ENCODE measurements around the gene CACNB4. TPM values are rescaled to one million over a fixed set of nuclear protein-coding genes. Genes with fewer than 3 reads are reported as not detected.
"Not testable (repeated sequence)": the region's sequence is repeated elsewhere in the genome, so short reads cannot be mapped to it uniquely, and the experiment has no call there.

Gene CACNB4
- polyA plus RNA-seq, 1 donor = 1.8 TPM

DNA sequence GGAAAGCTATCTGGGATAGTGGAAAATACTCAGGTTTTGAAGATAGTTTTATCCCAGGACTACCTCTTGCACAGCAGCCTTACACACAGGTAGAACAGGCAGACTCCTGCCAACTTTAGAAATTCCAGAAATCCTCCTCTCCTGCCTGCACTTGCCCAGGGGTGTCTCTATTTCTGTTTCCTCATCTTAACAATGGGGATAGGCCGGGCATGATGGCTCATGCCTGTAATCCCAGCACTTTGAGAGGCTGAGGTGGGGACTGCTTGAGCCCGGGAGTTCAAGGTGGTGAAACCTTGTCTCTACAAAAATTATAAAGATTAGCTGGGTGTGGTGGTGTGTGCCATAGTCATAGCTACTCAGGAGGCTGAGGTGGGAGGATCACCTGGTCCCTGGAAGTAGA lies 153.7 kb downstream of the CACNB4 start:
- H3K27ac ChIP-seq (ENCODE audit: low read length) = no peak overlapping the region
- H3K9me3 ChIP-seq (ENCODE audit: control insufficient read depth, low read depth, low read length) = no peaks in the 10 kb centered on the region
- no CpG with 5 or more reads among the region's 2 CpGs for WGBS (ENCODE audit: insufficient coverage, low lambda C conversion rate)

GRCh38 chr2:151943461-151943860 lies 155.4 kb downstream of the CACNB4 start:
- WGBS (ENCODE audit: insufficient coverage, low lambda C conversion rate) = no CpG with 5 or more reads among the region's 1 CpG
- Histone ChIP-seq H3K27ac (ENCODE audit: low read length) (no peak overlapping the region), H3K27me3 (ENCODE audit: control insufficient read depth, insufficient read depth, low read length) (no peaks in the 10 kb centered on the region), H3K4me3 (ENCODE audit: low read length) (no peak overlapping the region), H3K36me3 (ENCODE audit: control insufficient read depth, insufficient read depth, low read length) (no peaks in the 10 kb centered on the region), H3K9me3 (ENCODE audit: control insufficient read depth, low read depth, low read length) (no peaks in the 10 kb centered on the region), H3K4me1 (ENCODE audit: control insufficient read depth, insufficient read depth, low read length) (no peaks in the 10 kb centered on the region)
- DNase-seq = no peak

More for the DNA sequence above, 153.7 kb downstream of the CACNB4 start:
- Histone ChIP-seq H3K4me1 (ENCODE audit: control insufficient read depth, insufficient read depth, low read length) (no peaks in the 10 kb centered on the region), H3K4me3 (ENCODE audit: low read length) (no peak overlapping the region), H3K36me3 (ENCODE audit: control insufficient read depth, insufficient read depth, low read length) (no peaks in the 10 kb centered on the region), H3K27me3 (ENCODE audit: control insufficient read depth, insufficient read depth, low read length) (no peaks in the 10 kb centered on the region)
- no peak for DNase-seq

- not testable (repeated sequence) for H3K9me3 ChIP-seq (ENCODE audit: control insufficient read depth, low read depth, low read length); DNase-seq; H3K27ac ChIP-seq (ENCODE audit: low read length); H3K36me3 ChIP-seq (ENCODE audit: control insufficient read depth, insufficient read depth, low read length); H3K4me1 ChIP-seq (ENCODE audit: control insufficient read depth, insufficient read depth, low read length); H3K4me3 ChIP-seq (ENCODE audit: low read length); H3K27me3 ChIP-seq (ENCODE audit: control insufficient read depth, insufficient read depth, low read length)
- 100% methylated on average over 1 of the region's 10 CpGs for WGBS (ENCODE audit: insufficient coverage, low lambda C conversion rate)
Measured at GRCh38 chr2:151942540-151943205, 156.2 kb downstream of the CACNB4 start.

GRCh38 chr2:151937966-151938365 lies 160.9 kb downstream of the CACNB4 start:
- Histone ChIP-seq H3K27ac (ENCODE audit: low read length) (no peak overlapping the region), H3K36me3 (ENCODE audit: control insufficient read depth, insufficient read depth, low read length) (no peaks in the 10 kb centered on the region), H3K9me3 (ENCODE audit: control insufficient read depth, low read depth, low read length) (no peaks in the 10 kb centered on the region), H3K4me1 (ENCODE audit: control insufficient read depth, insufficient read depth, low read length) (no peaks in the 10 kb centered on the region), H3K27me3 (ENCODE audit: control insufficient read depth, insufficient read depth, low read length) (no peaks in the 10 kb centered on the region), H3K4me3 (ENCODE audit: low read length) (no peak overlapping the region)
- no peak for DNase-seq

- Histone ChIP-seq H3K27me3 (ENCODE audit: control insufficient read depth, insufficient read depth, low read length) (no peaks in the 10 kb centered on the region), H3K9me3 (ENCODE audit: control insufficient read depth, low read depth, low read length) (no peaks in the 10 kb centered on the region), H3K36me3 (ENCODE audit: control insufficient read depth, insufficient read depth, low read length) (no peaks in the 10 kb centered on the region), H3K4me3 (ENCODE audit: low read length) (no peak overlapping the region), H3K4me1 (ENCODE audit: control insufficient read depth, insufficient read depth, low read length) (no peaks in the 10 kb centered on the region), H3K27ac (ENCODE audit: low read length) (no peak overlapping the region)
- no peak for DNase-seq
- 86% methylated on average over 1 of the region's 4 CpGs for WGBS (ENCODE audit: insufficient coverage, low lambda C conversion rate)
Measured at GRCh38 chr2:151936626-151937025, 162.2 kb downstream of the CACNB4 start.

DNA sequence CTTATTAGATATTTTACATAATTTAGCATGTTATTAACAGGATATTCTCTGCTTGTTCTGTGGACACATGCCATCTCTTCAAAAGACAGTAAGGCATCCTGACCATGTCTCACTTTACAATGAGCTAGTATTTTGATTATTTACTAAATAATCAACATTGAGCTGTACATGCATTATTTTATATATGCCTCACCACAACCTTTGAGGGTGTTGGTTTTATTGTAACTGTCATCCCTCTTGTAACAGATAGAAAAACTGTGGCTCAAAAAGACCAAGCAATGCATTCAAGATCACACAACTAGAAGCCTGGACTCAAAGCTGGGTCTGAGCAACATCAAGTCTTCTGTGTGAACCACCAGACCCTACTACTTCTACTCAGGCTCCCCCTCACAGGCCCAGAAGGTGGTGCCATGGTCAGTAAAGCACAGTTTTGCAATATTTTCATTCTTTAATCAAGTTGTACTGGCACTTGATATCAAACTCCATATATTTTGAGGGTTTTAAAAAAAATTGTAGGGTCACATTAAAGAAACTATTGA lies 165.5 kb downstream of the CACNB4 start:
- DNase-seq = no peak
- Histone ChIP-seq H3K9me3 (ENCODE audit: control insufficient read depth, low read depth, low read length) (no peaks in the 10 kb centered on the region), H3K36me3 (ENCODE audit: control insufficient read depth, insufficient read depth, low read length) (no peaks in the 10 kb centered on the region), H3K27me3 (ENCODE audit: control insufficient read depth, insufficient read depth, low read length) (no peaks in the 10 kb centered on the region), H3K4me1 (ENCODE audit: control insufficient read depth, insufficient read depth, low read length) (no peaks in the 10 kb centered on the region), H3K4me3 (ENCODE audit: low read length) (no peak overlapping the region), H3K27ac (ENCODE audit: low read length) (no peak overlapping the region)

DNA sequence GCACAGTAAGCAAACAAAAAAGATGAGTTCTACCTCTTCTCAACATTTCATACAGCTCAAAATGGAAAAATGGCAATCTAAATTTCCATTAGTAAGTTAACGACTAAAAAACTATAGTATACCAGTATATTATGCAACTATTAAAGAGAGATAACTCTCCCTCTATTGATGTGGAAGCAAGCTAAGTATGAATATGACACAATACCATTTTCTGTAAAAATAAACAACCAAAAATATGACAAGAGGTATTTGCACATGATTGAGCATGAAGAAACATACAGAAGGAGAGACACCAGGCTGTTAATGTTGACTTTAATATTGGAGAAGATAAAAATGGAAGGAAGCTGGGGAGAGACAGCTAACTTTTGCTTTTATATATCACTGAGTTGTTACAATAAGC lies 167.1 kb downstream of the CACNB4 start:
- Histone ChIP-seq H3K4me3 (ENCODE audit: low read length) (no peak overlapping the region), H3K9me3 (ENCODE audit: control insufficient read depth, low read depth, low read length) (no peaks in the 10 kb centered on the region), H3K27ac (ENCODE audit: low read length) (no peak overlapping the region), H3K36me3 (ENCODE audit: control insufficient read depth, insufficient read depth, low read length) (no peaks in the 10 kb centered on the region), H3K4me1 (ENCODE audit: control insufficient read depth, insufficient read depth, low read length) (no peaks in the 10 kb centered on the region), H3K27me3 (ENCODE audit: control insufficient read depth, insufficient read depth, low read length) (peaks cover 4% of the 10 kb centered on the region)
- 100% methylated on average over 1 of the region's 1 CpG for WGBS (ENCODE audit: insufficient coverage, low lambda C conversion rate)
- DNase-seq = no peak

GRCh38 chr2:151931030-151931611 lies 167.7 kb downstream of the CACNB4 start:
- peaks cover 5% of the 10 kb centered on the region for H3K27me3 ChIP-seq (ENCODE audit: control insufficient read depth, insufficient read depth, low read length)
- no peaks in the 10 kb centered on the region for H3K36me3 ChIP-seq (ENCODE audit: control insufficient read depth, insufficient read depth, low read length)
- no peaks in the 10 kb centered on the region for H3K9me3 ChIP-seq (ENCODE audit: control insufficient read depth, low read depth, low read length)
- H3K4me1 ChIP-seq (ENCODE audit: control insufficient read depth, insufficient read depth, low read length) = no peaks in the 10 kb centered on the region
- no peak for DNase-seq
- WGBS (ENCODE audit: insufficient coverage, low lambda C conversion rate) = no CpG with 5 or more reads among the region's 1 CpG
- no peak overlapping the region for H3K4me3 ChIP-seq (ENCODE audit: low read length)
- H3K27ac ChIP-seq (ENCODE audit: low read length) = no peak overlapping the region

DNA sequence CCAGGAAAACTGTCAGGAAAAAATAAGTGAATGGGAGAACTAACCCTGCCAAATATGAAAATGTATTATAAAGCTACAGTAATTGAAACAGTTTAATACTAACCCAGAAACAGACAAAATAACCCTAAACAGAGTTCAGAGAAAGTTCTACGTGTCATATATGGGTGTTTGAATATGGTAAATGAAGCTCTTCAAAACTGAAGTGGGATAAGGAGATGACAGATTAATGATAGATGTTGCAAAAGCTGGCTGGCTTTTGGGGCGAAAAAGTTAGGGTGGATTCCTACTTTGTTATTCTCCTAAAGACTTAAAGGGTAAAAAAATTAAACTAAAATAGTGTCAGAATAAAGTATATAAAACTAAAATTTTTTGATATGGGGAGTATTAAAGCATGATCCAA lies 168.8 kb downstream of the CACNB4 start:
- WGBS (ENCODE audit: insufficient coverage, low lambda C conversion rate) = 100% methylated on average over 1 of the region's 2 CpGs
- peaks cover 5% of the 10 kb centered on the region for H3K27me3 ChIP-seq (ENCODE audit: control insufficient read depth, insufficient read depth, low read length)
- no peak overlapping the region for H3K4me3 ChIP-seq (ENCODE audit: low read length)
- H3K36me3 ChIP-seq (ENCODE audit: control insufficient read depth, insufficient read depth, low read length) = no peaks in the 10 kb centered on the region
- DNase-seq = no peak
- H3K27ac ChIP-seq (ENCODE audit: low read length) = no peak overlapping the region
- H3K4me1 ChIP-seq (ENCODE audit: control insufficient read depth, insufficient read depth, low read length) = no peaks in the 10 kb centered on the region
- no peaks in the 10 kb centered on the region for H3K9me3 ChIP-seq (ENCODE audit: control insufficient read depth, low read depth, low read length)

- H3K4me3 ChIP-seq (ENCODE audit: low read length) = no peak overlapping the region
- 100% methylated on average over 1 of the region's 2 CpGs for WGBS (ENCODE audit: insufficient coverage, low lambda C conversion rate)
- H3K36me3 ChIP-seq (ENCODE audit: control insufficient read depth, insufficient read depth, low read length) = no peaks in the 10 kb centered on the region
- H3K27ac ChIP-seq (ENCODE audit: low read length) = no peak overlapping the region
- no peaks in the 10 kb centered on the region for H3K4me1 ChIP-seq (ENCODE audit: control insufficient read depth, insufficient read depth, low read length)
- no peak for DNase-seq
- no peaks in the 10 kb centered on the region for H3K9me3 ChIP-seq (ENCODE audit: control insufficient read depth, low read depth, low read length)
- H3K27me3 ChIP-seq (ENCODE audit: control insufficient read depth, insufficient read depth, low read length) = peaks cover 5% of the 10 kb centered on the region
Measured at GRCh38 chr2:151928380-151928779, 170.5 kb downstream of the CACNB4 start.

Measured in large intestine (tissue), 3 donors.